ENCODE results near the gene DNAJB14. TPM values are rescaled to one million over a fixed set of nuclear protein-coding genes. Genes with fewer than 3 reads are reported as not detected.

DNAJB14 gene
- total RNA-seq, result 10 to 100 TPM; 49.5 to 49.7 TPM

GRCh38 chr4:99946356-99947189, at the start of gene DNAJB14:
Gene DNAJB14 (minus strand): TSS chr4:99946618. CDS start chr4:99946571, 47 bp downstream.

GRCh38 chr4:99949999-99950912, 3.8 kb upstream of the DNAJB14 start, which contains the start of gene H2AZ1:
Gene H2AZ1 (minus strand): TSS chr4:99950275. CDS start chr4:99950170, 105 bp downstream.

GRCh38 chr4:99894161-99894997, 52.0 kb downstream of the DNAJB14 start, which contains the start of gene LAMTOR3:
Gene LAMTOR3 (minus strand): TSS chr4:99894427. CDS start chr4:99893963, 464 bp downstream.

Other genes with a start within 250 kb of the DNAJB14 start
- gene DAPP1, start 129.8 kb downstream of the DNAJB14 start, total RNA-seq, result 10 to 100 TPM; 33.1 to 35.3 TPM
- gene LAMTOR3, start 52.2 kb downstream of the DNAJB14 start, total RNA-seq, result 10 to 100 TPM; 27.9 to 30.3 TPM
- 100 to 1,000 TPM; 350 to 384 TPM for gene H2AZ1, start 3.7 kb upstream of the DNAJB14 start, total RNA-seq
- gene DDIT4L, start 243.8 kb upstream of the DNAJB14 start, total RNA-seq, result under 1 TPM in 1 of 2 experiments, not detected in 1; 0.20 TPM

All from activated naive CD4-positive, alpha-beta T cell treated with anti-CD3 and anti-CD28 coated beads, Interleukin-2, amount 10 ng/mL, durations not matched to agents 5 hours and 36 hours (primary cell).